Astrocyte (in vitro differentiated cells and primary cell): ENCODE measurements around the gene KCNH3. TPM values are rescaled to one million over a fixed set of nuclear protein-coding genes. Genes with fewer than 3 reads are reported as not detected.

Source experiments
- DNase-seq: peaks from one replicate; pipeline ENCODE4 v3.0.0-alpha.2; 2010; ENCODE audit warnings: low read depth
- FAIRE-seq: peaks from 2 replicates; lab custom pipeline; 2011; peaks lifted over from hg19 to GRCh38; lab: Jason Lieb, UNC
- H2AFZ ChIP-seq: 2 replicates; pipeline ENCODE4 v1.6.0; 2012; ENCODE audit warnings: low read depth, low read length, inconsistent platforms
- H3K27ac ChIP-seq: 2 replicates; pipeline ENCODE4 v1.5.1; 2011; ENCODE audit warnings: low read depth, low read length, inconsistent platforms
- H3K27me3 ChIP-seq: 2 replicates; pipeline ENCODE4 v1.6.0; 2011; ENCODE audit warnings: low read length, inconsistent platforms; ENCODE audit not compliant: insufficient read depth
- H3K36me3 ChIP-seq: 2 replicates; pipeline ENCODE4 v1.5.1; 2011; ENCODE audit warnings: low read length, inconsistent platforms; ENCODE audit not compliant: insufficient read depth
- H3K4me1 ChIP-seq: 2 replicates; pipeline ENCODE4 v1.5.1; 2011; ENCODE audit warnings: low read length, inconsistent platforms; ENCODE audit not compliant: insufficient read depth
- H3K4me2 ChIP-seq: 2 replicates; pipeline ENCODE4 v1.6.0; 2012; ENCODE audit warnings: low read length, inconsistent platforms
- H3K4me3 ChIP-seq: 2 replicates; pipeline ENCODE4 v1.5.1; 2011; ENCODE audit warnings: low read depth, mild to moderate bottlenecking, low read length, inconsistent platforms; ENCODE audit not compliant: insufficient read depth
- H3K79me2 ChIP-seq: 2 replicates; pipeline ENCODE4 v1.6.0; 2012; ENCODE audit warnings: mild to moderate bottlenecking, low read length, inconsistent platforms; ENCODE audit not compliant: insufficient read depth
- H3K9ac ChIP-seq: 2 replicates; pipeline ENCODE4 v1.6.0; 2012; ENCODE audit warnings: mild to moderate bottlenecking, low read length, inconsistent platforms
- H3K9me3 ChIP-seq: 2 replicates; pipeline ENCODE4 v1.5.1; 2012; ENCODE audit warnings: low read depth, mild to moderate bottlenecking, low read length, inconsistent platforms; ENCODE audit not compliant: insufficient read depth
- H4K20me1 ChIP-seq: 2 replicates; pipeline ENCODE4 v1.6.0; 2012; ENCODE audit warnings: low read length, inconsistent platforms; ENCODE audit not compliant: insufficient read depth
- H3K27ac Mint-ChIP-seq: one replicate; pipeline ENCODE4 v1.8.0; 2021; ENCODE audit warnings: mild to moderate bottlenecking, mixed read lengths; ENCODE audit not compliant: unreplicated experiment
- H3K27me3 Mint-ChIP-seq: one replicate; pipeline ENCODE4 v1.8.0; 2021; ENCODE audit warnings: low read depth, mixed read lengths; ENCODE audit not compliant: unreplicated experiment
- H3K36me3 Mint-ChIP-seq: one replicate; pipeline ENCODE4 v1.8.0; 2021; ENCODE audit warnings: low read depth, mixed read lengths; ENCODE audit not compliant: unreplicated experiment
- H3K4me1 Mint-ChIP-seq: one replicate; pipeline ENCODE4 v1.8.0; 2021; ENCODE audit warnings: low read depth, mixed read lengths; ENCODE audit not compliant: unreplicated experiment
- H3K4me3 Mint-ChIP-seq: one replicate; pipeline ENCODE4 v1.8.0; 2021; ENCODE audit warnings: mild to moderate bottlenecking, moderate library complexity, mixed read lengths; ENCODE audit not compliant: unreplicated experiment
- H3K9me3 Mint-ChIP-seq: one replicate; pipeline ENCODE4 v1.8.0; 2021; ENCODE audit warnings: mild to moderate bottlenecking, mixed read lengths; ENCODE audit not compliant: unreplicated experiment
- CTCF ChIP-seq: IDR thresholded peaks from 2 replicates; pipeline ENCODE4 v1.5.1; 2011; ENCODE audit warnings: low read depth, mild to moderate bottlenecking, inconsistent platforms, low read length, moderate library complexity; ENCODE audit not compliant: insufficient read depth
- EZH2 ChIP-seq: IDR thresholded peaks from 2 replicates; pipeline ENCODE4 v1.6.1; 2012; ENCODE audit warnings: mild to moderate bottlenecking, low read length, inconsistent platforms; ENCODE audit not compliant: insufficient read depth
- total RNA-seq: library from RNA; stranded (reverse); gene quantifications from 2 replicates; pipeline ENCODE4 v1.2.1, GENCODE V29; 2021

KCNH3 gene
- total RNA-seq, 1 donor from 2014 or later = not detected

GRCh38 chr12:49556391-49557186 is 17.8 kb downstream of the KCNH3 start:
- Histone ChIP-seq H3K9ac (no peak overlapping the region), H3K4me1 (no peaks in the 10 kb centered on the region), H3K9me3 (no peaks in the 10 kb centered on the region), H3K27ac (no peak overlapping the region), H3K79me2 (no peaks in the 10 kb centered on the region), H3K4me2 (no peak overlapping the region), H3K36me3 (peaks cover 13% of the 10 kb centered on the region), H2AFZ (no peak overlapping the region), H3K27me3 (peaks cover 10% of the 10 kb centered on the region), H4K20me1 (no peaks in the 10 kb centered on the region), H3K4me3 (no peak overlapping the region)
- H3K27me3 Mint-ChIP-seq = peaks cover 18% of the 10 kb centered on the region
- peak overlapping the region; percentile 14 for H3K4me3 Mint-ChIP-seq
- TF ChIP-seq CTCF = no peak
- TF ChIP-seq EZH2 = no peak
- H3K9me3 Mint-ChIP-seq = no peaks in the 10 kb centered on the region
- H3K4me1 Mint-ChIP-seq = no peaks in the 10 kb centered on the region
- H3K36me3 Mint-ChIP-seq = peaks cover 8% of the 10 kb centered on the region
- DNase-seq (no peak), FAIRE-seq (no peak)
- no peak overlapping the region for H3K27ac Mint-ChIP-seq

GRCh38 chr12:49557187-49557916 is 18.5 kb downstream of the KCNH3 start:
- Mint-ChIP-seq H3K27me3 (peaks cover 11% of the 10 kb centered on the region), H3K36me3 (peaks cover 8% of the 10 kb centered on the region), H3K9me3 (no peaks in the 10 kb centered on the region), H3K4me1 (no peaks in the 10 kb centered on the region), H3K4me3 (no peak overlapping the region), H3K27ac (no peak overlapping the region)
- Histone ChIP-seq H3K4me1 (no peaks in the 10 kb centered on the region), H3K27ac (no peak overlapping the region), H3K79me2 (no peaks in the 10 kb centered on the region), H3K4me2 (no peak overlapping the region), H3K9ac (no peak overlapping the region), H4K20me1 (no peaks in the 10 kb centered on the region), H3K36me3 (peaks cover 18% of the 10 kb centered on the region), H3K4me3 (no peak overlapping the region), H3K9me3 (no peaks in the 10 kb centered on the region), H2AFZ (no peak overlapping the region), H3K27me3 (peaks cover 7% of the 10 kb centered on the region)
- FAIRE-seq (no peak), DNase-seq (no peak)
- TF ChIP-seq EZH2 (no peak), CTCF (no peak)

- H3K4me1 ChIP-seq = no peaks in the 10 kb centered on the region
- H3K36me3 ChIP-seq = peaks cover 23% of the 10 kb centered on the region
- peaks cover 8% of the 10 kb centered on the region for H3K36me3 Mint-ChIP-seq
- FAIRE-seq = no peak
- no peaks in the 10 kb centered on the region for H3K4me1 Mint-ChIP-seq
- no peaks in the 10 kb centered on the region for H3K9me3 ChIP-seq
- H3K27me3 ChIP-seq = peaks cover 3% of the 10 kb centered on the region
- H4K20me1 ChIP-seq = no peaks in the 10 kb centered on the region
- H3K79me2 ChIP-seq = no peaks in the 10 kb centered on the region
- no peak for TF ChIP-seq CTCF
- no peak for TF ChIP-seq EZH2
- H3K9me3 Mint-ChIP-seq = no peaks in the 10 kb centered on the region
- no peak overlapping the region for H3K27ac ChIP-seq
- no peak overlapping the region for H2AFZ ChIP-seq
- H3K27me3 Mint-ChIP-seq = peaks cover 5% of the 10 kb centered on the region
- no peak overlapping the region for H3K9ac ChIP-seq
- no peak overlapping the region for H3K4me2 ChIP-seq
- H3K4me3 Mint-ChIP-seq = no peak overlapping the region
- H3K27ac Mint-ChIP-seq = no peak overlapping the region
- no peak for DNase-seq
- no peak overlapping the region for H3K4me3 ChIP-seq
Observed at GRCh38 chr12:49557917-49558215, 19.0 kb downstream of the KCNH3 start.
